Measurements from ENCODE around the gene WHRN.
A peak's percentile ranks its signal among the peaks of the same experiment; 100 is the strongest.

WHRN gene

GRCh38 chr9:114367772-114368569 is 137.3 kb downstream of the WHRN start:
- no peak for FAIRE-seq

GRCh38 chr9:114367366-114367765 is 137.9 kb downstream of the WHRN start:
- FAIRE-seq (no peak), DNase-seq (ENCODE audit: low spot score) (no peak)

More at GRCh38 chr9:114367772-114368569, 137.3 kb downstream of the WHRN start:
- no peak for DNase-seq (ENCODE audit: low spot score)

GRCh38 chr9:114366334-114367128 is 138.7 kb downstream of the WHRN start:
- DNase-seq (ENCODE audit: low spot score) (peak; percentile 98), FAIRE-seq (peak; percentile 97)

GRCh38 chr9:114365194-114365593 is 140.1 kb downstream of the WHRN start:
- peak; percentile 30 for FAIRE-seq
- DNase-seq (ENCODE audit: low spot score), result no peak

GRCh38 chr9:114364134-114365041 is 140.9 kb downstream of the WHRN start:
- peak; percentile 97 for FAIRE-seq

GRCh38 chr9:114363424-114363823 is 141.8 kb downstream of the WHRN start:
- no peak for DNase-seq (ENCODE audit: low spot score)
- no peak for FAIRE-seq

More at GRCh38 chr9:114364134-114365041, 140.9 kb downstream of the WHRN start:
- DNase-seq (ENCODE audit: low spot score), result peak; percentile 98

GRCh38 chr9:114362394-114362793 is 142.9 kb downstream of the WHRN start:
- DNase-seq (ENCODE audit: low spot score) (no peak), FAIRE-seq (no peak)

- no peak for FAIRE-seq
- no peak for DNase-seq (ENCODE audit: low spot score)
Measured at GRCh38 chr9:114361542-114361941, 143.7 kb downstream of the WHRN start.

- DNase-seq (ENCODE audit: low spot score), result no peak
- no peak for FAIRE-seq
Measured at GRCh38 chr9:114359801-114360200, 145.5 kb downstream of the WHRN start.

- DNase-seq (ENCODE audit: low spot score), result no peak
- FAIRE-seq, result no peak
Measured at GRCh38 chr9:114357911-114358328, 147.4 kb downstream of the WHRN start.

GRCh38 chr9:114357360-114357759 is 147.9 kb downstream of the WHRN start:
- DNase-seq (ENCODE audit: low spot score) (no peak), FAIRE-seq (no peak)

- no peak for FAIRE-seq
- no peak for DNase-seq (ENCODE audit: low spot score)
Measured at GRCh38 chr9:114356792-114357191, 148.5 kb downstream of the WHRN start.

- no peak for FAIRE-seq
- no peak for DNase-seq (ENCODE audit: low spot score)
Measured at GRCh38 chr9:114355821-114356220, 149.5 kb downstream of the WHRN start.

Data from RCC 7860 (cell line).